GM19193 (cell line): ENCODE results near the gene SNED1.

Experiments used
- POLR2A ChIP-seq: IDR thresholded peaks from 4 replicates; pipeline ENCODE4 v1.6.1; 2011; ENCODE audit not compliant: insufficient read depth, insufficient read length; ENCODE audit errors: extremely low read depth

SNED1 gene

GRCh38 chr2:240956935-240957655, 41.3 kb upstream of the SNED1 start:
- TF ChIP-seq POLR2A: no peak

GRCh38 chr2:240957656-240958365, 40.6 kb upstream of the SNED1 start:
- TF ChIP-seq POLR2A: no peak

DNA sequence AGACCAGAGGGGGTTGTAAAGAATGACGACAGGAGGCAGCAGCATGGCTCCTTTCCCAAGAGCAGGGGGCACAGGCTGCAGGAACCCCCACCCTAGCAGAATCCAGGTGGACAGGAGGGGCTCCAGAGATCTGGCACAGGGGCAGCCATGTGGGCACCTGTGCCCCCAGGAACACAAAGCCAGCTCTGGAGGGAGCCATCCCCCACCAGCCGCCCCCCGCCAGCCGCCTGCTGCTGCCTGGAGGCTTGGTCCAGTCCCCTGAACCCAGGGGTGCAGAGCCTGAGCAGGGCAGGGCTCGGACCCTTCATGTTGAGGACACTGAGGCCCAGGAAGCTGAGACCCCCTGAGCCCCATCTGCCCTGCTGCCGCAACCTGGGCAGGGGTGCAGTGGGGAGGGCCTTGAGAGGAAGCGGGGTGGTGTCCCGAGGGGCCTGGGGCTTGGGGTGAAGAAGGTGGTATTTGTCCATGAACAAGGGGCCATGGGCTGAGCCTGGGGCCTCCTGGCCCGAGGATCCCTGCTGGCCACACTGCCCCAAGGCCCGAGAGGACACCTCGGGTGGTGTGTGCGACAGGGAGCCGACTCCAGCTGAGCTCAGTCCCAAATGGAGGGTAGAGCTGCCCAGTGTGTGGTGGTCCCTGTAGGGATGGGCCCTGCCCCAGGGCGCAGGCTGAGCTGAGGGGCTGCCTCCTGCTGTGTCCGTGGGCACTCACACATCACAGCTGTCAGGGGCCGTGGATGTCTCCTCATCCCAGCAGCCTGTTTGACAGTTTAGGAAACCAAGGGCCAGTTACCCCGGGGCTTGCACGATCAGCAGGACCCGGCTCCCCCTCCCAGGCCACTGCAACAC, 39.8 kb upstream of the SNED1 start:
- no peak for TF ChIP-seq POLR2A

DNA sequence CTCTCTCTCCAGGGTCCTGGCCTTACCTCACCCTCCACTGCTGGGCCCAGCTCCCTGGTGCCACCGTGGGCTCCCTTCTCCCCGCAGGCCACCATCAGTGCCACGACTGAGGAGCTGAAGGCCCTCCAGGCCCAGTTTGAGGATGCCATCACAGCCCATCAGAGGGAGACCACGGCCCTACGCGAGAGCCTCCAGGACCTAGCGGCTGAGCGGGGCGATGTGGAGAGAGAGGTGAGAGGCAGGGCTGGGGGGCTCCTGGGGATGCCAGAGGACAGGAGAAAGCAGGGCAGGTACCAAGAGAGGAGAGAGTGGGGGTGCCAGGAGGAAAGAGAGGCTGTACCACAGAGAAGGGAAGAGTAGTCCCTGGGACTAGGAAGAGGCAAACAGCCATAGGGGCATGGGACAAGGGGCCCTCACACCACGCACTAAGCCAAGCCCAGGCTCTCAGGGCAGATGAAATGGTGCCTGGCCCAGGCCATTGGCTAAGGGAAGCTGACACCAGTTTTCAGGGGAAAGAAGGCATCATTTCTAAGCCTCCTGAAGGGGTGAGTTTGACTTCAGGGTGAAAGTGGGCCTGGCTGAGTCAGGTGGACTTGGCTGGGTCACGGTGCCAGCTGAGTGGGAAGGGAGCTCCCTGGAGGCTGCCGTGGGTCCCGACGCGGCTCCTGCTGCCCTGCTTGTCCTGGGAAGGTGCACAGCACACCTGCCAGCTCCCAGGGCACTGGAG, 39.0 kb upstream of the SNED1 start:
- TF ChIP-seq POLR2A: no peak

- no peak for TF ChIP-seq POLR2A
Measured at GRCh38 chr2:240959941-240960308, 38.5 kb upstream of the SNED1 start.

GRCh38 chr2:240960309-240960970, 38.0 kb upstream of the SNED1 start:
- TF ChIP-seq POLR2A: no peak

DNA sequence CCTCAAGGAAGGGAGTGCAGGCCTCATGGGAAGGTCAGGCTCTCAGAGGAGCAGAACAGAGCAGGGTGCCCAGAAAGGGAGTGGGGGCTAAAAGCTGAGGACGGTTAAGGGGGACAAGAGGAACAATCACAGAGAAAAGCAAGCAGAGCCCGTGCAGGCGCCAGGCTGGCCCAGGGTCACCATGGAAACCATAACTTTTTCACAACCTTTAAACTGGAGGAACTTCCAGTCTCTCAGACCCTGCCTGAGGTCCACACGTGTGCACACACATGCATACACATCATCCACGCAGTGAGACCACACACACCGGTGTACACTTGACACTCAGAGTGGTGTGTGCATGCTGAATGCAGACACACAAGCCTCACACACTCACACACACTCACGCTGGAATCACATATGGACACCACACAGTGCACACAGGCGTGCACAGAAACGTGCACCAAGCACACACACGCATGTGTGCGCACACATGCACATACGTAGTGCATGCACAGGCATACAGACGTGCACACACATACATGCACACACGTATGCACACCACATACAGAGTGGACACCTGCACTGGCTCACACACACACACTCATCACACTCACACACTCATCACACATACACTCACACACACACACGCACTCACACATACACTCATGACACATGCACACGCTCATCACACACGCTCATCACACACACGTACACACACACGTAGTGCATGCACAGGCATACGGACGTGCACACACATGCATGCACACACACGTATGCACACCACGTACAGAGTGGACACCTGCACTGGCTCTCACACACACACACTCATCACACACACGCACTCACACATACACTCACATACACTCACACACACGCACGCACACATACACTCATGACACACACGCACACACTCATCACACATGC, 37.2 kb upstream of the SNED1 start:
- no peak for TF ChIP-seq POLR2A

DNA sequence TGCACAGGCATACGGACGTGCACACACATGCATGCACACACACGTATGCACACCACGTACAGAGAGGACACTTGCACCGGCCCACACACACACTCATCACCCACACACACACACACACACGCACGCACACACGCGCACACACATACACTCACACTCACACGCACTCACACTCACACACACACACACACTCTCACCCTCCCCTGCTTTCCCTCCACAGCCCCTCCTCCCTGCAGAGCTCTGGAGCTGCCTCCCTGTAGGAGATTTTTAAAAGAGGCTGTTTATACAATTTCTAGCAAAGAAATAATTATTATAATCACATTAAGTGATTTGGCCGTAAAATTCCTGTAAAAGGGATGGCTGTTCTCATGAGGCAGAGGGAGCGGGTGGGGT, 36.5 kb upstream of the SNED1 start:
- no peak for TF ChIP-seq POLR2A

- no peak for TF ChIP-seq POLR2A
Measured at GRCh38 chr2:240962300-240963064, 35.9 kb upstream of the SNED1 start.

DNA sequence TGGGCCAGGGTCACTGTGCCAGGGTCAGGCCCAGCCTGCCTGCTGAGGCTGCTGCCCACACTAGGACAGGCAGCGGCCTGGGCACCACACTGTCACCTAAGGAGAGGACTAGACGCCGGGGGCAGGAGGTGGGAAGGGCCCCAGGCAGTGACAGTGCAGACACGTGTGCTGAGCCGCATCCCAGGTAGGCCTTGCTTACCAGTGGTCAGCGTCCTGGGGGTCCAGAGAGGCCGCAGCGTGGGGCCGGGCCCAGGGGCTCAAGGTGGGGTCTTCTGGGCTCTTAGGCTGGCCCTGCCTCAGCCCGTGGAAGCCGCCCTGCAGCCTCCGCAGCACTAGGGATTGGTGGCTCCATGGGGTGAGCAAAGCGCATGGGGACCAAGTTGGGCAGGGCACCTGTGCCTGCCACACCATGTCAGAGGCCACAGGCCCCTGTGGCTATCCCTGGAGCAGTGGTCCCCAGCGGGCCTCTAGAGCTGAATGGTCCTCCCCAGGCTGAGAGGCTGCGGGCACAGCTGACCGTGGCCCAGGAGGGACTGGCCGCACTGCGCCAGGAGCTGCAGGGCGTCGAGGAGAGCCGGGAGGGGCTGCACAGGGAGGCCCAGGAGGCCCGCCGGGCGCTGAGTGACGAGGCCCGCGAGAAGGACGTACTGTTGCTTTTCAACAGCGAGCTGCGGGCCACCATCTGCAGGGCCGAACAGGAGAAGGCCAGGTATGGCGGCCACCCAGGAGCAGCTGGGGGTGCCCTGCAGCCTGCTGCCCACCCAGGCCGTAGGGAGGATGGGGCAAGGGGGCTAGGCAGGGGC, 35.2 kb upstream of the SNED1 start:
- TF ChIP-seq POLR2A: no peak

GRCh38 chr2:240963868-240964703, 34.3 kb upstream of the SNED1 start:
- no peak for TF ChIP-seq POLR2A
